ENCODE data around the gene C1orf115. TPM values are rescaled to one million over a fixed set of nuclear protein-coding genes. Genes with fewer than 3 reads are reported as not detected.
"Not testable (repeated sequence)": the region's sequence is repeated elsewhere in the genome, so short reads cannot be mapped to it uniquely, and the experiment has no call there.

C1orf115 gene
- total RNA-seq, 1 donor from 2014 or later: 1.7 TPM

DNA sequence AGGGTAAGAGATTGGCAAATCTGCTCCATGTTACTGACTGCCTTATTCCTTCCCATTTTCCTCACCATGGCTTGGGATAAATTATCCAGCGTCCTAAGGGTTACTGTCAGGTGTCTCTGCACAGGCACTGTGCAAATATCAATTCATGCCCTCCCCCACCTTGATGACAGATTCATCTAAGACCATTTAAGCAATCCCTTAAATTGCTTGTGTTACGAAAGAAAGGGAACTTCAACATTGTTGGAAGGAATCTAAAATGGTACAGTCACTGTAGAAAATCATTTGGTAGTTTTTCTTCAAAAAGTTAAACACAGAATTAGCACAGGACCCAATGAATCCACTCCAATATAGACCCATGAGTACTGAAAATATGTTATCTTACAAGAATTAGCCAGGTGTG is 40.3 kb downstream of the C1orf115 start:
- TF ChIP-seq CTCF (IDR thresholded peaks at IDR 0.05; ENCODE audit: unreplicated experiment): no peak
- no peak overlapping the region for H3K27ac Mint-ChIP-seq
- DNase-seq (ENCODE audit: low spot score in 2 of 2, unreplicated experiment in 2 of 2): no peak
- peaks cover 5% of the 10 kb centered on the region for H3K9me3 Mint-ChIP-seq
- H3K36me3 Mint-ChIP-seq: no peaks in the 10 kb centered on the region
- H3K27me3 Mint-ChIP-seq (ENCODE audit: low read depth): peaks cover 9% of the 10 kb centered on the region
- no peak overlapping the region for H3K4me3 Mint-ChIP-seq
- H3K4me1 Mint-ChIP-seq: peaks cover 11% of the 10 kb centered on the region

DNA sequence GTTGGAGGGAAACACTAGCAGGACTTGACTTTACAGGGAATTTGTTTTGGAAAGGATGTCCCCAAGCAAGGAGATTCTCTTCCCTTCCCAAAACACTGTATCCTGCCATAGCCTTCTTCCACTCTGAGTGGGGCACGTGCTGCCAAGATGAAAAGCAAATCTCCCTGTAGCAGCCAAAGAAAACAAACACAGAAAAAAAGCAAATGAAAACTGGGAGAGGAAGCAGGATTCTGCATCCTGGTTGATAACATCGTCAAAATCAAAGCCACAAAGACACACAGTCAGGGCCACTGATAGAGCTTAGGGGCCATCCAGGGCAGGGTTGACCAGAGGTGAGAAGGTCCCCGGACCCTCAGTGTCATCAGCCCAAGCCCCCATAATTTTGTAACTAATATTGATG is 42.0 kb downstream of the C1orf115 start:
- Mint-ChIP-seq H3K27ac (no peak overlapping the region), H3K27me3 (ENCODE audit: low read depth) (no peaks in the 10 kb centered on the region), H3K9me3 (no peaks in the 10 kb centered on the region), H3K4me1 (peaks cover 11% of the 10 kb centered on the region), H3K36me3 (no peaks in the 10 kb centered on the region), H3K4me3 (no peak overlapping the region)
- DNase-seq (ENCODE audit: low spot score in 2 of 2, unreplicated experiment in 2 of 2): no peak
- TF ChIP-seq CTCF (IDR thresholded peaks at IDR 0.05; ENCODE audit: unreplicated experiment): no peak

DNA sequence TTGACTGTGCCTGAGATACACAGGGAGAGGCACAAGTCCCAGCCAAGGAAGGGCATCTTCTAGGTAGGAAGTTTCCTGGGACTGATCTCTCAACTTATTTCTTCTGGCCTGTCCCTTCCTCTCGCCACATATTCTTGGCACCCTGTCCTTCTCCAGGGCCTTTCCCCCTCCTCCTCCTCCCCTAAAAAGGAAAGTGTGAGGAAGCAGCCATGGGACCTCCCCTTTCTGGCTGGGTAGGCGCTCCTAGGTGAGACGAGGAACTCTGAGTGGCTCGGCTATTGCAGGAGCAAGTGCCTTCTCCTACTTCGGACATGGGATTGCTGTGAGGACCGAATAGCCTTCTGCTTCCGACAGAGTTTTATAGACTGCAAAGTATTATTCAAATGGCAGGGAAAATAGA is 42.5 kb downstream of the C1orf115 start:
- H3K4me1 Mint-ChIP-seq: peaks cover 11% of the 10 kb centered on the region
- no peak for TF ChIP-seq CTCF (IDR thresholded peaks at IDR 0.05; ENCODE audit: unreplicated experiment)
- no peak for DNase-seq (ENCODE audit: low spot score in 2 of 2, unreplicated experiment in 2 of 2)
- no peaks in the 10 kb centered on the region for H3K27me3 Mint-ChIP-seq (ENCODE audit: low read depth)
- H3K4me3 Mint-ChIP-seq: no peak overlapping the region
- H3K9me3 Mint-ChIP-seq: no peaks in the 10 kb centered on the region
- H3K27ac Mint-ChIP-seq: no peak overlapping the region
- no peaks in the 10 kb centered on the region for H3K36me3 Mint-ChIP-seq

DNA sequence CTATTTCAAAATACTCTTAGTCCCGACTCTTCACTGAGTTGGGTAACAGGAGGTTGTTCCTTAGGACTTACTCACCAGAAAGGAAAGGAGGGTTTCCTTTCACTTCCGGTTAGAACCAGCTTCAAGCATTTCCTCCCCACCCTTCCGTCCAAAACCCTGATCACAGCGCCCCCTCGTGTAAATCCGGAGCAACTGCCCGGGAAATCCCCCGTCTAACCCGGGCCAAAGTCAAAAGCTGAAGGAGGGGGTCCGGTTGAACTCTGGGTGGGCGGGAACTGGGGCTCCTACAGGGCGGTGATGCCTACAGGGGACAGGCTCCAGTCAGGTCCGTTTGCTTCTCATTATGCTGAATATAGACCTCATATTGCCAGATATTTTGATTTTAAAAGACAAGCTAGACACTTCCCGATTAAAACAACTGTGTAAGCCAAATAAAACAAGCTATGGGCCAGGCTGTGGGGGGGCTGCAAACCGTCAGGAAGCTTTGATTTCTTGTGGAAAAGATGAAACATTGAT is 43.0 kb downstream of the C1orf115 start:
- DNase-seq (ENCODE audit: low spot score in 2 of 2, unreplicated experiment in 2 of 2): peak in 1 of 2 experiments; percentile 79
- H3K27me3 Mint-ChIP-seq (ENCODE audit: low read depth): peaks cover 2% of the 10 kb centered on the region
- no peaks in the 10 kb centered on the region for H3K36me3 Mint-ChIP-seq
- no peak overlapping the region for H3K27ac Mint-ChIP-seq
- H3K9me3 Mint-ChIP-seq: no peaks in the 10 kb centered on the region
- H3K4me3 Mint-ChIP-seq: peak overlapping the region; percentile 30
- TF ChIP-seq CTCF (IDR thresholded peaks at IDR 0.05; ENCODE audit: unreplicated experiment): peak; percentile 87
- H3K4me1 Mint-ChIP-seq: peaks cover 11% of the 10 kb centered on the region

DNA sequence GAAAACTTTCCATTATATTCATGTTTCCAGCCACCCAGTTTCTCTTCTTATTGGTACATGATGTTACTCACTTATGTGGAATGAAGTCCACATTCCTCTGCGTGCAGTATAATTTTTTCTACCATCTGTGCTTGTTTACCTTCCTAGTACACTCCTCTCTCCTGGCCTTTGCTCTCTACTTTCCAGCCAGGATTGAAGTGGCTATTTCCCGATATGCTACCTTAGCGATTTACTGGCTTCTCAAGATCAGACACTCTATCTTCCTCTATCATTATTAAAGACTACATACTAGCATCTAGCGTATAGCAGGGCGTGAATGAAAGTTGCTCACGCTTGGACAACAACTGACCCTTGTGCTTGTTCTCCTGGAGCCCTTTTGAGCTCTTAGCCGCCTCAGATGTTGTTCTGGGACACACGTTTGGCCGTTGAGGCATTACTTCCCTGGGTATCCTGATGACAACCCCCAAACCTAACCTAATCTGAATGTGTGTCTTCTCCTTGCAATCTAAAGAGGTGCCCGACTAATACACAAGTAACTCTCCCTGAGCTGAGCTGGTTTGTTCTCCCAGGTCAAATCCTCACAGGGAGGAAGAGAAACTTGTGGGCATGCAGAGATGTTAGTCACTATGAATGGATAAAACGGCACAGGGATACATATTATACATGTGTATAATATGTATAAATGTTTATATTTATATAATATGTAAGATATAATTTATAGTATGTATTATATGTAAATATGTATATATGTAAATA is 44.6 kb downstream of the C1orf115 start:
- peaks cover 2% of the 10 kb centered on the region for H3K27me3 Mint-ChIP-seq (ENCODE audit: low read depth)
- peaks cover 11% of the 10 kb centered on the region for H3K4me1 Mint-ChIP-seq
- DNase-seq (ENCODE audit: low spot score in 2 of 2, unreplicated experiment in 2 of 2): no peak
- TF ChIP-seq CTCF (IDR thresholded peaks at IDR 0.05; ENCODE audit: unreplicated experiment): no peak
- no peaks in the 10 kb centered on the region for H3K36me3 Mint-ChIP-seq
- H3K27ac Mint-ChIP-seq: peak overlapping the region; percentile 22
- H3K4me3 Mint-ChIP-seq: no peak overlapping the region
- H3K9me3 Mint-ChIP-seq: no peaks in the 10 kb centered on the region

GRCh38 chr1:220736283-220736682 is 46.1 kb downstream of the C1orf115 start:
- H3K4me3 Mint-ChIP-seq; DNase-seq (ENCODE audit: low spot score in 2 of 2, unreplicated experiment in 2 of 2); H3K36me3 Mint-ChIP-seq; H3K27me3 Mint-ChIP-seq (ENCODE audit: low read depth); H3K9me3 Mint-ChIP-seq; H3K27ac Mint-ChIP-seq: not testable (repeated sequence)
- H3K4me1 Mint-ChIP-seq: peaks cover 11% of the 10 kb centered on the region
